GM23338 (cell line): ENCODE data around the gene ENTREP3. TPM values are rescaled to one million over a fixed set of nuclear protein-coding genes. Genes with fewer than 3 reads are reported as not detected.

Experiments used
- ATAC-seq: fragments of 200-7000 bp; cut with Tn5 transposase; 3 replicates; pipeline ENCODE4 v1.9.1; 2020
- DNase-seq: peaks from one replicate; pipeline ENCODE4 v3.0.0-alpha.2; 2015; ENCODE audit warnings: low spot score
- H2AFZ ChIP-seq: fragments of 200-600 bp; sonication (generic); 2 replicates; pipeline ENCODE4 v1.8.0; 2016; ENCODE audit warnings: antibody characterized with exemption, mild to moderate bottlenecking, moderate library complexity
- H3F3A ChIP-seq: fragments of 200-600 bp; sonication (generic); replicated peaks from 2 replicates; pipeline ENCODE4 v1.8.0; 2017; ENCODE audit warnings: antibody characterized with exemption, mixed run types, low read depth
- H3K27ac ChIP-seq: fragments of 200-600 bp; sonication (generic); 2 replicates; pipeline ENCODE4 v1.6.1; 2016; ENCODE audit warnings: low read depth
- H3K27me3 ChIP-seq: fragments of 200-600 bp; sonication (generic); 2 replicates; pipeline ENCODE4 v1.8.0; 2016; ENCODE audit warnings: mild to moderate bottlenecking, mixed run types, moderate library complexity; ENCODE audit not compliant: insufficient read depth
- H3K36me3 ChIP-seq: fragments of 200-600 bp; sonication (generic); 2 replicates; pipeline ENCODE4 v1.8.0; 2016; ENCODE audit warnings: mild to moderate bottlenecking; ENCODE audit not compliant: insufficient read depth
- H3K4me1 ChIP-seq: fragments of 200-600 bp; sonication (generic); 2 replicates; pipeline ENCODE4 v1.8.0; 2016; ENCODE audit warnings: mild to moderate bottlenecking, moderate library complexity; ENCODE audit not compliant: insufficient read depth
- H3K4me2 ChIP-seq: fragments of 200-600 bp; sonication (generic); 2 replicates; pipeline ENCODE4 v1.7.1; 2017; ENCODE audit warnings: mixed run types
- H3K4me3 ChIP-seq: fragments of 200-600 bp; sonication (generic); 2 replicates; pipeline ENCODE4 v1.6.1; 2016; ENCODE audit warnings: mixed run types
- H3K79me2 ChIP-seq: fragments of 200-600 bp; sonication (generic); replicated peaks from 2 replicates; pipeline ENCODE4 v1.8.0; 2017; ENCODE audit warnings: mild to moderate bottlenecking; ENCODE audit not compliant: insufficient read depth
- H3K9me2 ChIP-seq: fragments of 200-600 bp; sonication (generic); 2 replicates; pipeline ENCODE4 v1.8.0; 2017; ENCODE audit not compliant: insufficient read depth
- H4K20me1 ChIP-seq: fragments of 200-600 bp; sonication (generic); replicated peaks from 2 replicates; pipeline ENCODE4 v1.8.0; 2017; ENCODE audit warnings: mild to moderate bottlenecking; ENCODE audit not compliant: insufficient read depth
- H3K27ac Mint-ChIP-seq: 2 replicates; pipeline ENCODE4 v1.8.0; 2020; ENCODE audit warnings: inconsistent platforms, mild to moderate bottlenecking, moderate library complexity, mixed read lengths
- H3K27me3 Mint-ChIP-seq: 3 replicates; pipeline ENCODE4 v1.8.0; 2022; ENCODE audit warnings: low read depth, mild to moderate bottlenecking, moderate library complexity, mixed read lengths, inconsistent platforms; ENCODE audit not compliant: insufficient read depth, poor library complexity
- H3K36me3 Mint-ChIP-seq: 3 replicates; pipeline ENCODE4 v1.8.0; 2021; ENCODE audit warnings: low read depth, mild to moderate bottlenecking, inconsistent platforms, moderate library complexity, mixed read lengths
- H3K4me1 Mint-ChIP-seq: 3 replicates; pipeline ENCODE4 v1.8.0; 2020; ENCODE audit warnings: mild to moderate bottlenecking, inconsistent platforms, mixed read lengths
- H3K4me3 Mint-ChIP-seq: 3 replicates; pipeline ENCODE4 v1.8.0; 2021; ENCODE audit warnings: moderate library complexity, mild to moderate bottlenecking, inconsistent platforms, mixed read lengths
- H3K9me3 Mint-ChIP-seq: 3 replicates; pipeline ENCODE4 v1.8.0; 2020; ENCODE audit warnings: moderate library complexity, mild to moderate bottlenecking, inconsistent platforms, mixed read lengths
- EZH2 ChIP-seq: fragments of 200-600 bp; sonication (generic); IDR thresholded peaks from one replicate; pipeline ENCODE4 v1.8.0; 2017; ENCODE audit warnings: antibody characterized with exemption, mild to moderate bottlenecking, low read depth; ENCODE audit not compliant: unreplicated experiment
- EZH2phosphoT487 ChIP-seq: fragments of 200-600 bp; sonication (generic); IDR thresholded peaks from one replicate; pipeline ENCODE4 v1.8.1; 2018; ENCODE audit warnings: antibody characterized with exemption; ENCODE audit not compliant: unreplicated experiment
- JUNB ChIP-seq: IDR thresholded peaks from one replicate; pipeline ENCODE4 v1.6.1; 2016; ENCODE audit warnings: antibody characterized with exemption; ENCODE audit not compliant: unreplicated experiment
- POLR2AphosphoS5 ChIP-seq: IDR thresholded peaks from 2 replicates; pipeline ENCODE4 v1.6.1; 2016; ENCODE audit warnings: antibody characterized with exemption, low read depth
- REST ChIP-seq: IDR thresholded peaks from one replicate; pipeline ENCODE4 v1.6.1; 2018; ENCODE audit warnings: antibody characterized with exemption; ENCODE audit not compliant: unreplicated experiment
- STAT1 ChIP-seq: IDR thresholded peaks from one replicate; pipeline ENCODE4 v1.6.1; 2016; ENCODE audit warnings: antibody characterized with exemption; ENCODE audit not compliant: unreplicated experiment
- ZNF114 ChIP-seq: fragments of 250-450 bp; sonication (Bioruptor Pico); IDR thresholded peaks from 2 replicates; pipeline ENCODE4 v1.5.0; 2020; ENCODE audit warnings: mild to moderate bottlenecking, moderate library complexity
- polyA plus RNA-seq: library from polyadenylated mRNA; unstranded; fragments of >200 nt; fragmentation: Nextera tagmentation; extraction: Ambion mirVana; gene quantifications from 2 replicates; pipeline ENCODE4 v1.2.1, GENCODE V29; 2016
- total RNA-seq: library from RNA; depleted of rRNA; stranded (reverse); fragments of >200 nt; shearing (Covaris generic); gene quantifications from 2 replicates; pipeline ENCODE4 v1.2.3, GENCODE V29; 2014

The ENTREP3 gene
- total and polyA plus RNA-seq, 2 experiments from 2014 or later: 18.6 to 46.3 TPM

- H3K4me3 Mint-ChIP-seq: no peak overlapping the region; the same call in 2 of the 3 replicates
Observed at GRCh38 chr1:155202731-155203515, 52.4 kb downstream of the ENTREP3 start.

GRCh38 chr1:155202198-155202597 is 53.1 kb downstream of the ENTREP3 start:
- H3K27ac ChIP-seq: no peak overlapping the region
- Mint-ChIP-seq H3K4me1 (peaks cover 29% of the 10 kb centered on the region), H3K36me3 (peaks cover 74% of the 10 kb centered on the region), H3K4me3 (no peak overlapping the region; the same call in 2 of the 3 replicates), H3K9me3 (no peaks in the 10 kb centered on the region), H3K27me3 (peaks cover 58% of the 10 kb centered on the region), H3K27ac (no peak overlapping the region)
- DNase-seq: no peak
- H2AFZ ChIP-seq: no peak overlapping the region
- H3K27me3 ChIP-seq: no peaks in the 10 kb centered on the region; the same call in 1 of the 2 replicates
- H3K36me3 ChIP-seq: peaks cover 47% of the 10 kb centered on the region
- H3K9me2 ChIP-seq: no peaks in the 10 kb centered on the region
- peaks cover 63% of the 10 kb centered on the region for H3F3A ChIP-seq
- H4K20me1 ChIP-seq: peaks cover 39% of the 10 kb centered on the region
- no peak for ATAC-seq
- peaks cover 11% of the 10 kb centered on the region for H3K79me2 ChIP-seq
- no peak for TF ChIP-seq EZH2phosphoT487
- TF ChIP-seq POLR2AphosphoS5: no peak; the same call in 1 of the 2 replicates
- TF ChIP-seq EZH2: no peak
- no peak for TF ChIP-seq STAT1
- TF ChIP-seq JUNB: no peak
- H3K4me3 ChIP-seq: no peak overlapping the region
- peaks cover 9% of the 10 kb centered on the region for H3K4me1 ChIP-seq
- H3K4me2 ChIP-seq: no peak overlapping the region

More at GRCh38 chr1:155202731-155203515, 52.4 kb downstream of the ENTREP3 start:
- Histone ChIP-seq H3F3A (peaks cover 55% of the 10 kb centered on the region), H3K4me2 (no peak overlapping the region), H3K79me2 (peaks cover 3% of the 10 kb centered on the region; the same call in 1 of the 2 replicates), H3K4me1 (peaks cover 11% of the 10 kb centered on the region), H3K27ac (no peak overlapping the region), H3K36me3 (peaks cover 40% of the 10 kb centered on the region), H3K4me3 (no peak overlapping the region), H2AFZ (no peak overlapping the region), H4K20me1 (peaks cover 33% of the 10 kb centered on the region), H3K27me3 (peaks cover 6% of the 10 kb centered on the region; the same call in 1 of the 2 replicates), H3K9me2 (no peaks in the 10 kb centered on the region)
- TF ChIP-seq REST (no peak), ZNF114 (no peak), EZH2phosphoT487 (no peak)
- DNase-seq (no peak), ATAC-seq (no peak)
- Mint-ChIP-seq H3K27ac (no peak overlapping the region), H3K4me1 (peaks cover 27% of the 10 kb centered on the region), H3K36me3 (peaks cover 67% of the 10 kb centered on the region), H3K27me3 (peaks cover 60% of the 10 kb centered on the region), H3K9me3 (no peaks in the 10 kb centered on the region)
